Hepatocyte (in vitro differentiated cells): ENCODE measurements around the gene KIAA0825.

Source experiments
- EZH2 ChIP-seq: fragments of 200-600 bp; sonication (generic); IDR thresholded peaks from 2 replicates; pipeline ENCODE4 v1.6.1; 2016; ENCODE audit warnings: antibody characterized with exemption, mild to moderate bottlenecking, borderline replicate concordance
- EZH2phosphoT487 ChIP-seq: fragments of 200-600 bp; sonication (generic); IDR thresholded peaks from one replicate; pipeline ENCODE4 v1.6.1; 2018; ENCODE audit warnings: antibody characterized with exemption, mild to moderate bottlenecking, low read depth, moderate library complexity; ENCODE audit not compliant: unreplicated experiment, severe bottlenecking
- TF ChIP-seq, protein P1 (sequence below): fragments of 200-600 bp; sonication (generic); IDR thresholded peaks from 2 replicates; pipeline ENCODE4 v1.5.1; 2016; ENCODE audit warnings: antibody characterized with exemption, mild to moderate bottlenecking; ENCODE audit not compliant: poor library complexity

DNA sequence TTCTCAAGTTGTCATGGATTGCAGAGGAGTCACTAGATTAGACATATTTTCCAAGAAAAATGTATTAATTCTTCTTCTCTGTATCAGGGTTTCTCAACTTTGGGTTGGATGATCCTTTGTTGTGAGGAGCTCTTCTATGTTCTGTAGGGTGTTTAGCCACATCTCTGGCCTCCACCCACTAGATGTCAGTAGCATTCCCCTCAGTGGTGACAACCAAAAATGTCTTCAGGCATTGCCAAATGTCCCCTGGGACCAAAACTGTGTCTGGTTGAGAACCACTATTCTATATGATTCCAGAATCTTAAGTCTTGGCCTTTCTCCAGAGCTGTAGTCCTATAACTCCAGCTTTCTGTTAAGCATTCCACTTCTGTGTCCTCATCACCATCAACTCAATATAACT, 220.9 kb downstream of the KIAA0825 start:
- TF ChIP-seq, protein P1, sequence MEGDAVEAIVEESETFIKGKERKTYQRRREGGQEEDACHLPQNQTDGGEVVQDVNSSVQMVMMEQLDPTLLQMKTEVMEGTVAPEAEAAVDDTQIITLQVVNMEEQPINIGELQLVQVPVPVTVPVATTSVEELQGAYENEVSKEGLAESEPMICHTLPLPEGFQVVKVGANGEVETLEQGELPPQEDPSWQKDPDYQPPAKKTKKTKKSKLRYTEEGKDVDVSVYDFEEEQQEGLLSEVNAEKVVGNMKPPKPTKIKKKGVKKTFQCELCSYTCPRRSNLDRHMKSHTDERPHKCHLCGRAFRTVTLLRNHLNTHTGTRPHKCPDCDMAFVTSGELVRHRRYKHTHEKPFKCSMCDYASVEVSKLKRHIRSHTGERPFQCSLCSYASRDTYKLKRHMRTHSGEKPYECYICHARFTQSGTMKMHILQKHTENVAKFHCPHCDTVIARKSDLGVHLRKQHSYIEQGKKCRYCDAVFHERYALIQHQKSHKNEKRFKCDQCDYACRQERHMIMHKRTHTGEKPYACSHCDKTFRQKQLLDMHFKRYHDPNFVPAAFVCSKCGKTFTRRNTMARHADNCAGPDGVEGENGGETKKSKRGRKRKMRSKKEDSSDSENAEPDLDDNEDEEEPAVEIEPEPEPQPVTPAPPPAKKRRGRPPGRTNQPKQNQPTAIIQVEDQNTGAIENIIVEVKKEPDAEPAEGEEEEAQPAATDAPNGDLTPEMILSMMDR = no peak
- TF ChIP-seq EZH2phosphoT487 (no peak), EZH2 (no peak)
